Mesendoderm (in vitro differentiated cells): ENCODE results near the gene ZNF689.

Experiments used
- DNase-seq: peaks from one replicate; pipeline ENCODE4 v3.0.0; 2013
- H2AK5ac ChIP-seq: 2 replicates; pipeline ENCODE4 v1.6.1; 2013; ENCODE audit warnings: low read length, inconsistent platforms
- H2BK120ac ChIP-seq: 2 replicates; pipeline ENCODE4 v1.6.1; 2013; ENCODE audit warnings: low read depth, mild to moderate bottlenecking, low read length, moderate library complexity, mixed read lengths
- H2BK15ac ChIP-seq: replicated peaks from 2 replicates; pipeline ENCODE4 v1.6.1; 2013; ENCODE audit warnings: low read depth, mild to moderate bottlenecking, moderate library complexity
- H2BK5ac ChIP-seq: 2 replicates; pipeline ENCODE4 v1.6.1; 2013; ENCODE audit warnings: low read length, inconsistent platforms
- H3K18ac ChIP-seq: 2 replicates; pipeline ENCODE4 v1.6.1; 2013; ENCODE audit warnings: mild to moderate bottlenecking, low read length, mixed read lengths
- H3K23ac ChIP-seq: one replicate; pipeline ENCODE4 v1.6.1; 2013; ENCODE audit warnings: low read length
- H3K27ac ChIP-seq: 2 replicates; pipeline ENCODE4 v1.5.1; 2013; ENCODE audit warnings: low read depth, mild to moderate bottlenecking, inconsistent platforms, low read length, moderate library complexity
- H3K27me3 ChIP-seq: 2 replicates; pipeline ENCODE4 v1.6.1; 2013; ENCODE audit warnings: low read length, control low read depth, mild to moderate bottlenecking, inconsistent platforms; ENCODE audit not compliant: insufficient read depth, poor library complexity
- H3K36me3 ChIP-seq: 2 replicates; pipeline ENCODE4 v1.6.1; 2013; ENCODE audit warnings: low read length, inconsistent platforms; ENCODE audit not compliant: control insufficient read depth, insufficient read depth
- H3K4ac ChIP-seq: one replicate; pipeline ENCODE4 v1.6.1; 2013; ENCODE audit warnings: low read depth, mild to moderate bottlenecking, low read length, moderate library complexity
- H3K4me1 ChIP-seq: 2 replicates; pipeline ENCODE4 v1.6.1; 2013; ENCODE audit warnings: low read depth, low read length, inconsistent platforms; ENCODE audit not compliant: control insufficient read depth
- H3K4me2 ChIP-seq: 2 replicates; pipeline ENCODE4 v1.6.1; 2013; ENCODE audit warnings: low read length
- H3K4me3 ChIP-seq: 2 replicates; pipeline ENCODE4 v1.5.1; 2013; ENCODE audit warnings: mild to moderate bottlenecking, low read length
- H3K56ac ChIP-seq: one replicate; pipeline ENCODE4 v1.6.1; 2013; ENCODE audit warnings: low read length
- H3K79me1 ChIP-seq: 2 replicates; pipeline ENCODE4 v1.6.1; 2013; ENCODE audit warnings: low read length, inconsistent platforms
- H3K79me2 ChIP-seq: 2 replicates; pipeline ENCODE4 v1.6.1; 2013; ENCODE audit warnings: mild to moderate bottlenecking, low read length; ENCODE audit not compliant: control insufficient read depth, insufficient read depth
- H3K9ac ChIP-seq: 2 replicates; pipeline ENCODE4 v1.6.1; 2013; ENCODE audit warnings: low read length, inconsistent platforms
- H4K5ac ChIP-seq: one replicate; pipeline ENCODE4 v1.6.1; 2013; ENCODE audit warnings: low read length
- H4K8ac ChIP-seq: one replicate; pipeline ENCODE4 v1.6.1; 2013; ENCODE audit warnings: low read depth, mild to moderate bottlenecking, control low read depth, low read length, moderate library complexity
- WGBS: extraction: QIAGEN DNeasy Blood & Tissue Kit; methylation state at CpG from one replicate; pipeline ENCODE4 v1.1.7; 2013; ENCODE audit warnings: low lambda C conversion rate, missing lambda C conversion rate; ENCODE audit not compliant: insufficient coverage; ENCODE audit errors: extremely low coverage; 5-methylcytosine and 5-hydroxymethylcytosine counted together

ZNF689 gene

GRCh38 chr16:30609002-30609925, 925 bp downstream of the ZNF689 start:
- Histone ChIP-seq H4K5ac (no peak overlapping the region), H2BK5ac (no peak overlapping the region), H4K8ac (no peak overlapping the region), H2BK15ac (no peak overlapping the region), H3K4me2 (peak overlapping the region; percentile 16), H3K4me3 (peak overlapping the region; percentile 87), H3K79me2 (no peaks in the 10 kb centered on the region), H3K27ac (peak overlapping the region; percentile 52), H3K18ac (peak overlapping the region; percentile 85), H3K23ac (peak overlapping the region; percentile 45), H3K79me1 (peaks cover 1% of the 10 kb centered on the region), H3K4me1 (peaks cover 1% of the 10 kb centered on the region), H3K27me3 (no peaks in the 10 kb centered on the region), H3K56ac (peak overlapping the region; percentile 97), H3K9ac (peak overlapping the region; percentile 97), H2BK120ac (no peak overlapping the region), H3K4ac (peak overlapping the region; percentile 94), H3K36me3 (no peaks in the 10 kb centered on the region), H2AK5ac (no peak overlapping the region)
- DNase-seq = peak; percentile 67
- WGBS = no CpG with 5 or more reads among the region's 40 CpGs

- no peak overlapping the region for H3K4me2 ChIP-seq
- peaks cover 1% of the 10 kb centered on the region for H3K79me1 ChIP-seq
- WGBS = no CpG with 5 or more reads among the region's 3 CpGs
- H2BK120ac ChIP-seq = no peak overlapping the region
- no peak overlapping the region for H3K56ac ChIP-seq
- no peaks in the 10 kb centered on the region for H3K27me3 ChIP-seq
- H3K27ac ChIP-seq = no peak overlapping the region
- H3K79me2 ChIP-seq = no peaks in the 10 kb centered on the region
- no peak for DNase-seq
- no peak overlapping the region for H3K4ac ChIP-seq
- no peak overlapping the region for H2BK15ac ChIP-seq
- H2AK5ac ChIP-seq = no peak overlapping the region
- no peak overlapping the region for H4K8ac ChIP-seq
- H3K4me1 ChIP-seq = peaks cover 1% of the 10 kb centered on the region
- H3K4me3 ChIP-seq = no peak overlapping the region
- H3K9ac ChIP-seq = no peak overlapping the region
- H3K18ac ChIP-seq = no peak overlapping the region
- no peak overlapping the region for H2BK5ac ChIP-seq
- H3K23ac ChIP-seq = no peak overlapping the region
- H4K5ac ChIP-seq = no peak overlapping the region
- peaks cover 11% of the 10 kb centered on the region for H3K36me3 ChIP-seq
Measured at GRCh38 chr16:30606004-30606403, 4.2 kb downstream of the ZNF689 start.

GRCh38 chr16:30605158-30605557, 5.0 kb downstream of the ZNF689 start:
- DNase-seq = no peak
- H2BK5ac ChIP-seq = no peak overlapping the region
- no peak overlapping the region for H3K4me2 ChIP-seq
- H3K4ac ChIP-seq = no peak overlapping the region
- H2AK5ac ChIP-seq = no peak overlapping the region
- H3K79me1 ChIP-seq = peaks cover 1% of the 10 kb centered on the region
- H3K4me3 ChIP-seq = no peak overlapping the region
- H3K9ac ChIP-seq = no peak overlapping the region
- peaks cover 11% of the 10 kb centered on the region for H3K36me3 ChIP-seq
- no peak overlapping the region for H3K56ac ChIP-seq
- peaks cover 1% of the 10 kb centered on the region for H3K4me1 ChIP-seq
- no peak overlapping the region for H3K18ac ChIP-seq
- no peaks in the 10 kb centered on the region for H3K27me3 ChIP-seq
- no peak overlapping the region for H2BK15ac ChIP-seq
- WGBS = no CpG with 5 or more reads among the region's 15 CpGs
- H4K8ac ChIP-seq = no peak overlapping the region
- H3K79me2 ChIP-seq = no peaks in the 10 kb centered on the region
- H3K23ac ChIP-seq = no peak overlapping the region
- no peak overlapping the region for H4K5ac ChIP-seq
- no peak overlapping the region for H2BK120ac ChIP-seq
- H3K27ac ChIP-seq = no peak overlapping the region

GRCh38 chr16:30604316-30604947, 5.8 kb downstream of the ZNF689 start:
- Histone ChIP-seq H4K5ac (no peak overlapping the region), H3K56ac (no peak overlapping the region), H2AK5ac (no peak overlapping the region), H3K4ac (no peak overlapping the region), H3K36me3 (peaks cover 11% of the 10 kb centered on the region), H3K18ac (no peak overlapping the region), H3K27me3 (no peaks in the 10 kb centered on the region), H4K8ac (no peak overlapping the region), H3K4me3 (no peak overlapping the region), H3K79me1 (peaks cover 1% of the 10 kb centered on the region), H3K9ac (no peak overlapping the region), H2BK120ac (no peak overlapping the region), H3K4me1 (peaks cover 1% of the 10 kb centered on the region), H2BK5ac (no peak overlapping the region), H3K4me2 (no peak overlapping the region), H3K79me2 (no peaks in the 10 kb centered on the region), H2BK15ac (no peak overlapping the region), H3K23ac (no peak overlapping the region), H3K27ac (no peak overlapping the region)
- DNase-seq = no peak
- no CpG with 5 or more reads among the region's 49 CpGs for WGBS

- no peak overlapping the region for H2BK5ac ChIP-seq
- H3K23ac ChIP-seq = no peak overlapping the region
- H3K79me2 ChIP-seq = no peaks in the 10 kb centered on the region
- no peak overlapping the region for H3K27ac ChIP-seq
- no peak overlapping the region for H3K56ac ChIP-seq
- H4K8ac ChIP-seq = no peak overlapping the region
- no peak overlapping the region for H2BK15ac ChIP-seq
- no peak overlapping the region for H2BK120ac ChIP-seq
- H3K4ac ChIP-seq = no peak overlapping the region
- H3K4me1 ChIP-seq = peaks cover 1% of the 10 kb centered on the region
- H3K9ac ChIP-seq = no peak overlapping the region
- no peak overlapping the region for H3K4me2 ChIP-seq
- no peak overlapping the region for H2AK5ac ChIP-seq
- H3K79me1 ChIP-seq = peaks cover 1% of the 10 kb centered on the region
- H3K18ac ChIP-seq = no peak overlapping the region
- no peak overlapping the region for H4K5ac ChIP-seq
- no peaks in the 10 kb centered on the region for H3K27me3 ChIP-seq
- no peak for DNase-seq
- WGBS = no CpG with 5 or more reads among the region's 7 CpGs
- peaks cover 11% of the 10 kb centered on the region for H3K36me3 ChIP-seq
- no peak overlapping the region for H3K4me3 ChIP-seq
Measured at GRCh38 chr16:30603945-30604315, 6.3 kb downstream of the ZNF689 start.
